ENCODE results near the gene ASS1. TPM values are rescaled to one million over a fixed set of nuclear protein-coding genes. Genes with fewer than 3 reads are reported as not detected.

ASS1 gene
- total RNA-seq, 1 experiment from 2014 or later: 118 TPM

- H3K27me3 ChIP-seq (replicated peaks; ENCODE audit: control insufficient read depth, insufficient read depth, low read length): no peaks in the 10 kb centered on the region
Observed at GRCh38 chr9:130523921-130524320, 79.2 kb downstream of the ASS1 start.

GRCh38 chr9:130526193-130526853 is 81.6 kb downstream of the ASS1 start:
- TF ChIP-seq, protein P1, sequence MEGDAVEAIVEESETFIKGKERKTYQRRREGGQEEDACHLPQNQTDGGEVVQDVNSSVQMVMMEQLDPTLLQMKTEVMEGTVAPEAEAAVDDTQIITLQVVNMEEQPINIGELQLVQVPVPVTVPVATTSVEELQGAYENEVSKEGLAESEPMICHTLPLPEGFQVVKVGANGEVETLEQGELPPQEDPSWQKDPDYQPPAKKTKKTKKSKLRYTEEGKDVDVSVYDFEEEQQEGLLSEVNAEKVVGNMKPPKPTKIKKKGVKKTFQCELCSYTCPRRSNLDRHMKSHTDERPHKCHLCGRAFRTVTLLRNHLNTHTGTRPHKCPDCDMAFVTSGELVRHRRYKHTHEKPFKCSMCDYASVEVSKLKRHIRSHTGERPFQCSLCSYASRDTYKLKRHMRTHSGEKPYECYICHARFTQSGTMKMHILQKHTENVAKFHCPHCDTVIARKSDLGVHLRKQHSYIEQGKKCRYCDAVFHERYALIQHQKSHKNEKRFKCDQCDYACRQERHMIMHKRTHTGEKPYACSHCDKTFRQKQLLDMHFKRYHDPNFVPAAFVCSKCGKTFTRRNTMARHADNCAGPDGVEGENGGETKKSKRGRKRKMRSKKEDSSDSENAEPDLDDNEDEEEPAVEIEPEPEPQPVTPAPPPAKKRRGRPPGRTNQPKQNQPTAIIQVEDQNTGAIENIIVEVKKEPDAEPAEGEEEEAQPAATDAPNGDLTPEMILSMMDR (IDR thresholded peaks at IDR 0.05; ENCODE audit: insufficient read depth in 1 of 2, low read depth in 1 of 2, low read length in 1 of 2, severe bottlenecking in 1 of 2, unreplicated experiment in 1 of 2): no peak
- intact Hi-C loops (cut with micrococcal nuclease; ENCODE audit: unreplicated experiment): no loop called here
- Mint-ChIP-seq H3K9me3 (ENCODE audit: unreplicated experiment) (no peaks in the 10 kb centered on the region), H3K4me3 (ENCODE audit: unreplicated experiment) (no peak overlapping the region), H3K4me1 (ENCODE audit: low read depth, unreplicated experiment) (no peaks in the 10 kb centered on the region), H3K27ac (ENCODE audit: unreplicated experiment) (no peak overlapping the region), H3K27me3 (ENCODE audit: insufficient read depth, unreplicated experiment) (no peaks in the 10 kb centered on the region), H3K36me3 (ENCODE audit: insufficient read depth, unreplicated experiment) (no peaks in the 10 kb centered on the region)
- Histone ChIP-seq H3K27me3 (replicated peaks; ENCODE audit: control insufficient read depth, insufficient read depth, low read length) (no peaks in the 10 kb centered on the region), H3K36me3 (ENCODE audit: control insufficient read depth, insufficient read depth, low read length) (no peaks in the 10 kb centered on the region), H3K9me3 (no peaks in the 10 kb centered on the region), H3K4me3 (ENCODE audit: low read depth, low read length) (no peak overlapping the region), H3K4me1 (peaks cover 4% of the 10 kb centered on the region; the same call in 1 of the 2 replicates)
- BruUV-seq (replicated peaks): no TSS peak
- POLR2A ChIA-PET: no interaction called here
- CTCF ChIA-PET: no interaction called here
- no peak for DNase-seq

More at GRCh38 chr9:130523921-130524320, 79.2 kb downstream of the ASS1 start:
- Histone ChIP-seq H3K9me3 (no peaks in the 10 kb centered on the region), H3K4me1 (peaks cover 4% of the 10 kb centered on the region; the same call in 1 of the 2 replicates), H3K4me3 (ENCODE audit: low read depth, low read length) (no peak overlapping the region), H3K36me3 (ENCODE audit: control insufficient read depth, insufficient read depth, low read length) (no peaks in the 10 kb centered on the region)
- TF ChIP-seq, protein P1 (IDR thresholded peaks at IDR 0.05; ENCODE audit: insufficient read depth in 1 of 2, low read depth in 1 of 2, low read length in 1 of 2, severe bottlenecking in 1 of 2, unreplicated experiment in 1 of 2): no peak
- H3K9me3 Mint-ChIP-seq (ENCODE audit: unreplicated experiment): no peaks in the 10 kb centered on the region
- intact Hi-C loops (cut with micrococcal nuclease; ENCODE audit: unreplicated experiment): no loop called here
- CTCF ChIA-PET: no interaction called here
- no peak for DNase-seq
- H3K27me3 Mint-ChIP-seq (ENCODE audit: insufficient read depth, unreplicated experiment): no peaks in the 10 kb centered on the region
- no peak overlapping the region for H3K27ac Mint-ChIP-seq (ENCODE audit: unreplicated experiment)
- no peak overlapping the region for H3K4me3 Mint-ChIP-seq (ENCODE audit: unreplicated experiment)
- no TSS peak for BruUV-seq (replicated peaks)
- no peaks in the 10 kb centered on the region for H3K36me3 Mint-ChIP-seq (ENCODE audit: insufficient read depth, unreplicated experiment)
- H3K4me1 Mint-ChIP-seq (ENCODE audit: low read depth, unreplicated experiment): no peaks in the 10 kb centered on the region
- POLR2A ChIA-PET: no interaction called here

GRCh38 chr9:130526854-130527650 is 82.3 kb downstream of the ASS1 start:
- Mint-ChIP-seq H3K27ac (ENCODE audit: unreplicated experiment) (no peak overlapping the region), H3K9me3 (ENCODE audit: unreplicated experiment) (no peaks in the 10 kb centered on the region), H3K27me3 (ENCODE audit: insufficient read depth, unreplicated experiment) (no peaks in the 10 kb centered on the region), H3K36me3 (ENCODE audit: insufficient read depth, unreplicated experiment) (no peaks in the 10 kb centered on the region), H3K4me1 (ENCODE audit: low read depth, unreplicated experiment) (no peaks in the 10 kb centered on the region), H3K4me3 (ENCODE audit: unreplicated experiment) (no peak overlapping the region)
- TF ChIP-seq, protein P1 (IDR thresholded peaks at IDR 0.05; ENCODE audit: insufficient read depth in 1 of 2, low read depth in 1 of 2, low read length in 1 of 2, severe bottlenecking in 1 of 2, unreplicated experiment in 1 of 2): no peak
- BruUV-seq (replicated peaks): no TSS peak
- intact Hi-C loops (cut with micrococcal nuclease; ENCODE audit: unreplicated experiment): no loop called here
- ChIA-PET POLR2A (no interaction called here), CTCF (no interaction called here)
- no peak overlapping the region for H3K4me3 ChIP-seq (ENCODE audit: low read depth, low read length)
- H3K27me3 ChIP-seq (replicated peaks; ENCODE audit: control insufficient read depth, insufficient read depth, low read length): no peaks in the 10 kb centered on the region
- peaks cover 4% of the 10 kb centered on the region; the same call in 1 of the 2 replicates for H3K4me1 ChIP-seq
- no peak for DNase-seq
- H3K36me3 ChIP-seq (ENCODE audit: control insufficient read depth, insufficient read depth, low read length): no peaks in the 10 kb centered on the region
- no peaks in the 10 kb centered on the region for H3K9me3 ChIP-seq

All from Caco-2 (cell line).